ENCODE measurements around the gene COX19. TPM values are rescaled to one million over a fixed set of nuclear protein-coding genes. Genes with fewer than 3 reads are reported as not detected.

The COX19 gene
- total RNA-seq, 1 experiment from 2014 or later, result 18.8 TPM

- no TSS peak for BruUV-seq (replicated peaks)
- ChIA-PET CTCF (no interaction called here), POLR2A (ENCODE audit: low non-redundant PET) (interaction anchor here (0.6 kb wide), 1 partner anchor 598 kb away, joined by 6 read pairs; no protein-coding TSS in a partner anchor)
- Histone ChIP-seq H3K9me3 (ENCODE audit: low read depth, low read length, poor library complexity, severe bottlenecking) (no peaks in the 10 kb centered on the region), H3K4me1 (ENCODE audit: insufficient read depth, low read length, poor library complexity, severe bottlenecking) (no peaks in the 10 kb centered on the region), H3K36me3 (ENCODE audit: insufficient read depth, low read length, poor library complexity, severe bottlenecking) (no peaks in the 10 kb centered on the region), H3K27ac (ENCODE audit: low read depth, low read length, poor library complexity, severe bottlenecking) (no peak overlapping the region), H3K4me3 (ENCODE audit: low read depth, low read length, poor library complexity, severe bottlenecking) (no peak overlapping the region), H3K27me3 (replicated peaks; ENCODE audit: insufficient read depth, low read depth, low read length, poor library complexity) (no peaks in the 10 kb centered on the region)
- intact Hi-C loops (cut with micrococcal nuclease; ENCODE audit: unreplicated experiment), result no loop called here
- no peak for DNase-seq (ENCODE audit: low spot score)
- TF ChIP-seq, protein P1, sequence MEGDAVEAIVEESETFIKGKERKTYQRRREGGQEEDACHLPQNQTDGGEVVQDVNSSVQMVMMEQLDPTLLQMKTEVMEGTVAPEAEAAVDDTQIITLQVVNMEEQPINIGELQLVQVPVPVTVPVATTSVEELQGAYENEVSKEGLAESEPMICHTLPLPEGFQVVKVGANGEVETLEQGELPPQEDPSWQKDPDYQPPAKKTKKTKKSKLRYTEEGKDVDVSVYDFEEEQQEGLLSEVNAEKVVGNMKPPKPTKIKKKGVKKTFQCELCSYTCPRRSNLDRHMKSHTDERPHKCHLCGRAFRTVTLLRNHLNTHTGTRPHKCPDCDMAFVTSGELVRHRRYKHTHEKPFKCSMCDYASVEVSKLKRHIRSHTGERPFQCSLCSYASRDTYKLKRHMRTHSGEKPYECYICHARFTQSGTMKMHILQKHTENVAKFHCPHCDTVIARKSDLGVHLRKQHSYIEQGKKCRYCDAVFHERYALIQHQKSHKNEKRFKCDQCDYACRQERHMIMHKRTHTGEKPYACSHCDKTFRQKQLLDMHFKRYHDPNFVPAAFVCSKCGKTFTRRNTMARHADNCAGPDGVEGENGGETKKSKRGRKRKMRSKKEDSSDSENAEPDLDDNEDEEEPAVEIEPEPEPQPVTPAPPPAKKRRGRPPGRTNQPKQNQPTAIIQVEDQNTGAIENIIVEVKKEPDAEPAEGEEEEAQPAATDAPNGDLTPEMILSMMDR (conservative IDR thresholded peaks at IDR 0.05; ENCODE audit: low read depth, low read length), result no peak
- TF ChIP-seq EZH2 (IDR thresholded peaks at IDR 0.05; ENCODE audit: borderline replicate concordance, low read depth, low read length, poor library complexity, severe bottlenecking), result no peak
These were observed 44.2 kb downstream of the COX19 start for GRCh38 chr7:930975-931758.

DNA sequence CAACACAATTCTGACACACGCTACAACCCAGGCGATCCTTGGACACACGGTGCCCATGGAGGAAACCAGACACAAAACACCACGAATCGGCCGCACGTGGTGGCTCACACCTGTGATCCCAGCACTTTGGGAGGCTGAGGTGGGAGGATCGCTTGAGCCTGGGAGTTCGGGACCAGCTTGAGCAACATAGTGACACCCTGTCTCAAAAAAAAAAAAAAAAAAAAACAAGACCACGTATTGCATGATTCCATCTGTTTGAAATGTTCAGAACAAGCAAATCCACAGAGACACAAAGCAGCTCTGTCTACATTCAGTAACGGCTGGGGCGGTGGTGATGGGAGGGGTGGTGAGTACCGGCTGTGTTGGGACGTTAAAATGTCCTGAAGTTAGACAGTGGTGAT is 46.0 kb downstream of the COX19 start:
- ChIA-PET CTCF (interaction anchor here (0.6 kb wide), 1 partner anchor 1716 kb away, joined by 3 read pairs; no protein-coding TSS in a partner anchor), POLR2A (ENCODE audit: low non-redundant PET) (no interaction called here)
- H3K9me3 ChIP-seq (ENCODE audit: low read depth, low read length, poor library complexity, severe bottlenecking), result no peaks in the 10 kb centered on the region
- no peaks in the 10 kb centered on the region for H3K4me1 ChIP-seq (ENCODE audit: insufficient read depth, low read length, poor library complexity, severe bottlenecking)
- no peak overlapping the region for H3K4me3 ChIP-seq (ENCODE audit: low read depth, low read length, poor library complexity, severe bottlenecking)
- H3K27ac ChIP-seq (ENCODE audit: low read depth, low read length, poor library complexity, severe bottlenecking), result no peak overlapping the region
- intact Hi-C loops (cut with micrococcal nuclease; ENCODE audit: unreplicated experiment), result no loop called here
- H3K36me3 ChIP-seq (ENCODE audit: insufficient read depth, low read length, poor library complexity, severe bottlenecking), result no peaks in the 10 kb centered on the region
- no peak for DNase-seq (ENCODE audit: low spot score)
- H3K27me3 ChIP-seq (replicated peaks; ENCODE audit: insufficient read depth, low read depth, low read length, poor library complexity), result no peaks in the 10 kb centered on the region
- no TSS peak for BruUV-seq (replicated peaks)
- TF ChIP-seq, protein P1 (conservative IDR thresholded peaks at IDR 0.05; ENCODE audit: low read depth, low read length), result no peak
- TF ChIP-seq EZH2 (IDR thresholded peaks at IDR 0.05; ENCODE audit: borderline replicate concordance, low read depth, low read length, poor library complexity, severe bottlenecking), result no peak

DNA sequence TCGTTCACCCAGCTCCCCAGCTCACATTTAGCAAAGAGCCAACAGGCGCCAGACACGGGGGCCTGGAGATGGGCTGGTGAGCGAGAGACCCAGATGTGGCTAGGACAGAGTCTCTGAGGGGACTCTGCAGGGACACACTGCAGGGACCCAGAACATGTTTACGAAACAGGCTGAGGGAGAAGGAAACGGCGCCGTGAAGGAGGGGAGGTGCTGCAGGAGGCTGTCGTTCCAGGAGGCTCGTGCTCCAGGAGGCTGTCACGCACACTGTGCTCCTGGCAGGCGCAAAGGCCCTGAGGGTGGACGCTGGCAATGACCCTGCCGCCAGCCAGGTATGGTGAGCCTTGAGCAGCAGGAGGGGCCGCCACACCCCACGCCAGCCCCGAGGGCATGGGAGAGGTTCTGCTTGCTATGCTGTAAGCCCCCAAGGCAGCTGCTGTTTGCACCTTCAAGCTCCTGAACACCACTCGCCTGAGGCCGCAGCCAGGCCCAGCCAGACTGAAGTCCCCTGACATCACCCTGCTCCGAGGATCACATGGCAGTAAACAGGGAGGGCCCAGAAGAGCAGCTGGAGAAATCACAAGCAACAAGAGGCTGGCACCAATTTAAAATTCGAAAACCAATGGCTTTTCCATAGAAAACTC is 48.2 kb downstream of the COX19 start:
- Histone ChIP-seq H3K4me1 (ENCODE audit: insufficient read depth, low read length, poor library complexity, severe bottlenecking) (peaks cover 8% of the 10 kb centered on the region), H3K27ac (ENCODE audit: low read depth, low read length, poor library complexity, severe bottlenecking) (no peak overlapping the region), H3K9me3 (ENCODE audit: low read depth, low read length, poor library complexity, severe bottlenecking) (no peaks in the 10 kb centered on the region), H3K36me3 (ENCODE audit: insufficient read depth, low read length, poor library complexity, severe bottlenecking) (no peaks in the 10 kb centered on the region), H3K4me3 (ENCODE audit: low read depth, low read length, poor library complexity, severe bottlenecking) (no peak overlapping the region), H3K27me3 (replicated peaks; ENCODE audit: insufficient read depth, low read depth, low read length, poor library complexity) (no peaks in the 10 kb centered on the region)
- TF ChIP-seq, protein P1 (conservative IDR thresholded peaks at IDR 0.05; ENCODE audit: low read depth, low read length), result no peak
- TF ChIP-seq EZH2 (IDR thresholded peaks at IDR 0.05; ENCODE audit: borderline replicate concordance, low read depth, low read length, poor library complexity, severe bottlenecking), result no peak
- DNase-seq (ENCODE audit: low spot score), result no peak
- POLR2A ChIA-PET (ENCODE audit: low non-redundant PET), result no interaction called here
- intact Hi-C loops (cut with micrococcal nuclease; ENCODE audit: unreplicated experiment), result no loop called here
- CTCF ChIA-PET, result no interaction called here
- no TSS peak for BruUV-seq (replicated peaks)

Measured in A673 (cell line).